ENCODE data around the gene PLCL1. TPM values are rescaled to one million over a fixed set of nuclear protein-coding genes. Genes with fewer than 3 reads are reported as not detected.

PLCL1 gene
- polyA plus RNA-seq, 1 of the 3 experiments (the other 2 are of a cell fraction), result 7.7 TPM

DNA sequence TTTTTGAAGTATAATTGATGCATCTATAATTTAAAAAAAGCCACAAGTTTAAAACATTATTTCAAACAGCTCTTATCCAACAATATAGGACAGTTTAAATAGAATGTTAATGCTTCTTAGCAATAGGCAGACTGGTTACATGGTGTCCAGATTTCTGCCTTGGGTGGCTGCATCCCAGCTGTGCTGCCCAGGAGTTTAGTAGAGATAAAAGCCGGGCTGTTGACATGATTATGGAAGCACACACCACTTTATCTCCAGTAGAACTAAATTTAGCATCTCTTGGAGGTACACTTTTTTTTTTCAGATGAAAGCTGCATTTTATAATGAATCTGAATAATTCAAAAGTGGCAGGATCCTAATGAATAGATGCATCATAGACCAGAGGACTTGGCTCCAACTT lies 309.7 kb downstream of the PLCL1 start:
- CTCF ChIA-PET, result interaction anchor here (0.7 to 1.6 kb wide), 7 partner anchors 13 to 314 kb away, joined by 3 to 6 read pairs (median 3); partner anchors contain the start of gene PLCL1

DNA sequence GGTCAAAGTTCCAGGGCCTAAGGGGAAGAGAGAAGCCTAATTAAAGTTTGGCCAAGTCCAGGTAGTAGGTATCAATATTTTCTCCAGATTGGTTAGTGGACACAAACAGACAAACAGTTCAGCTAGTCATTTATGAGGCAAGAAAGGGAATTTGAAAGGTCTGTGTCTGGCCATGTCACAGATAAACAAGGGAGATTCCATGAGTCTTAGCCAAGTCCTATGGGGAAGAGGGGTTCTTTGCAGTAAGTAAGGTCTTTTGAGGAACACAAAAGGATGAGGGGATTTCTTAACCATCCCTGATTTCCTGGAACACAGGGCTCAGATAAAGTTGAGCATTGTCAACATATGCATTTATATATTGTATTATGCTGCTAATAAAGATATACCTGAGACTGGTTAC lies 310.8 kb downstream of the PLCL1 start:
- TF ChIP-seq NFIC (IDR thresholded peaks at IDR 0.05; ENCODE audit: borderline replicate concordance), result no peak
- TF ChIP-seq, protein P1, sequence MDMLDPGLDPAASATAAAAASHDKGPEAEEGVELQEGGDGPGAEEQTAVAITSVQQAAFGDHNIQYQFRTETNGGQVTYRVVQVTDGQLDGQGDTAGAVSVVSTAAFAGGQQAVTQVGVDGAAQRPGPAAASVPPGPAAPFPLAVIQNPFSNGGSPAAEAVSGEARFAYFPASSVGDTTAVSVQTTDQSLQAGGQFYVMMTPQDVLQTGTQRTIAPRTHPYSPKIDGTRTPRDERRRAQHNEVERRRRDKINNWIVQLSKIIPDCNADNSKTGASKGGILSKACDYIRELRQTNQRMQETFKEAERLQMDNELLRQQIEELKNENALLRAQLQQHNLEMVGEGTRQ (IDR thresholded peaks at IDR 0.05; ENCODE audit: borderline replicate concordance, low read depth, low read length), result no peak
- TF ChIP-seq, protein P2, sequence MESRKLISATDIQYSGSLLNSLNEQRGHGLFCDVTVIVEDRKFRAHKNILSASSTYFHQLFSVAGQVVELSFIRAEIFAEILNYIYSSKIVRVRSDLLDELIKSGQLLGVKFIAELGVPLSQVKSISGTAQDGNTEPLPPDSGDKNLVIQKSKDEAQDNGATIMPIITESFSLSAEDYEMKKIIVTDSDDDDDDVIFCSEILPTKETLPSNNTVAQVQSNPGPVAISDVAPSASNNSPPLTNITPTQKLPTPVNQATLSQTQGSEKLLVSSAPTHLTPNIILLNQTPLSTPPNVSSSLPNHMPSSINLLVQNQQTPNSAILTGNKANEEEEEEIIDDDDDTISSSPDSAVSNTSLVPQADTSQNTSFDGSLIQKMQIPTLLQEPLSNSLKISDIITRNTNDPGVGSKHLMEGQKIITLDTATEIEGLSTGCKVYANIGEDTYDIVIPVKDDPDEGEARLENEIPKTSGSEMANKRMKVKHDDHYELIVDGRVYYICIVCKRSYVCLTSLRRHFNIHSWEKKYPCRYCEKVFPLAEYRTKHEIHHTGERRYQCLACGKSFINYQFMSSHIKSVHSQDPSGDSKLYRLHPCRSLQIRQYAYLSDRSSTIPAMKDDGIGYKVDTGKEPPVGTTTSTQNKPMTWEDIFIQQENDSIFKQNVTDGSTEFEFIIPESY (IDR thresholded peaks at IDR 0.05; ENCODE audit: borderline replicate concordance, low read depth), result no peak

More for the DNA sequence above, 309.7 kb downstream of the PLCL1 start:
- Histone ChIP-seq H3K9me2 (no peaks in the 10 kb centered on the region), H3K27ac (ENCODE audit: low read depth in 2 of 2, low read length in 1 of 2) (peak overlapping the region in 1 of 2 experiments; percentile 34; a peak in 2 of 4 replicates), H3F3A (replicated peaks; ENCODE audit: insufficient read depth) (peaks cover 8% of the 10 kb centered on the region), H4K20me1 (ENCODE audit: insufficient read depth) (no peaks in the 10 kb centered on the region), H3K79me2 (ENCODE audit: insufficient read depth) (no peaks in the 10 kb centered on the region), H3K4me1 (ENCODE audit: control insufficient read depth in 1 of 2, insufficient read depth in 2 of 2, low read depth in 1 of 2, low read length in 1 of 2) (peaks cover 11 to 15% of the 10 kb centered on the region in 2 experiments), H3K4me2 (no peak overlapping the region), H3K36me3 (replicated peaks in 1 of 2; ENCODE audit: control insufficient read depth in 1 of 2, insufficient read depth in 2 of 2, low read length in 1 of 2) (peaks cover 0 to 8% of the 10 kb centered on the region in 2 experiments), H3K4me3 (ENCODE audit: low read depth in 2 of 2, low read length in 1 of 2) (no peak overlapping the region), H3K9me3 (no peaks in the 10 kb centered on the region), H2AFZ (ENCODE audit: low read depth) (no peak overlapping the region), H3K9ac (no peak overlapping the region), H3K27me3 (ENCODE audit: insufficient read depth) (no peaks in the 10 kb centered on the region)
- peak; percentile 27 for DNase-seq
- POLR2A ChIA-PET, result no interaction called here
- TF ChIP-seq FOXJ3 (CRISPR knock-in tag; IDR thresholded peaks at IDR 0.05), result peak; percentile 66; the same call in 1 of the 2 replicates
- peak; percentile 73 for TF ChIP-seq CHD2 (IDR thresholded peaks at IDR 0.05; ENCODE audit: low read length, partially characterized antibody)
- TF ChIP-seq, protein P3, sequence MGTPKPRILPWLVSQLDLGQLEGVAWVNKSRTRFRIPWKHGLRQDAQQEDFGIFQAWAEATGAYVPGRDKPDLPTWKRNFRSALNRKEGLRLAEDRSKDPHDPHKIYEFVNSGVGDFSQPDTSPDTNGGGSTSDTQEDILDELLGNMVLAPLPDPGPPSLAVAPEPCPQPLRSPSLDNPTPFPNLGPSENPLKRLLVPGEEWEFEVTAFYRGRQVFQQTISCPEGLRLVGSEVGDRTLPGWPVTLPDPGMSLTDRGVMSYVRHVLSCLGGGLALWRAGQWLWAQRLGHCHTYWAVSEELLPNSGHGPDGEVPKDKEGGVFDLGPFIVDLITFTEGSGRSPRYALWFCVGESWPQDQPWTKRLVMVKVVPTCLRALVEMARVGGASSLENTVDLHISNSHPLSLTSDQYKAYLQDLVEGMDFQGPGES (IDR thresholded peaks at IDR 0.05; ENCODE audit: low read depth, low read length), result no peak
- TF ChIP-seq RCOR1 (IDR thresholded peaks at IDR 0.05; ENCODE audit: low read length), result peak; percentile 88
- peak; percentile 25 for TF ChIP-seq RAD21 (IDR thresholded peaks at IDR 0.05; ENCODE audit: low read length)
- TF ChIP-seq, protein P4, sequence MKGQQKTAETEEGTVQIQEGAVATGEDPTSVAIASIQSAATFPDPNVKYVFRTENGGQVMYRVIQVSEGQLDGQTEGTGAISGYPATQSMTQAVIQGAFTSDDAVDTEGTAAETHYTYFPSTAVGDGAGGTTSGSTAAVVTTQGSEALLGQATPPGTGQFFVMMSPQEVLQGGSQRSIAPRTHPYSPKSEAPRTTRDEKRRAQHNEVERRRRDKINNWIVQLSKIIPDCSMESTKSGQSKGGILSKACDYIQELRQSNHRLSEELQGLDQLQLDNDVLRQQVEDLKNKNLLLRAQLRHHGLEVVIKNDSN (IDR thresholded peaks at IDR 0.05; ENCODE audit: borderline replicate concordance, low read depth), result no peak
- TF ChIP-seq GATA2 (CRISPR knock-in tag; IDR thresholded peaks at IDR 0.05), result peak; percentile 84
- TF ChIP-seq, protein P5, sequence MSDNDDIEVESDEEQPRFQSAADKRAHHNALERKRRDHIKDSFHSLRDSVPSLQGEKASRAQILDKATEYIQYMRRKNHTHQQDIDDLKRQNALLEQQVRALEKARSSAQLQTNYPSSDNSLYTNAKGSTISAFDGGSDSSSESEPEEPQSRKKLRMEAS (IDR thresholded peaks at IDR 0.05; ENCODE audit: low read depth), result no peak
- TF ChIP-seq EP300 (IDR thresholded peaks at IDR 0.05; ENCODE audit: borderline replicate concordance in 1 of 2, low read depth in 1 of 2, low read length in 1 of 2), result peak in 1 of 2 experiments; percentile 83; a peak in 2 of 4 replicates
- 68% methylated on average over 1 of the region's 1 CpG for WGBS (ENCODE audit: low lambda C conversion rate)

More for the DNA sequence above, 310.8 kb downstream of the PLCL1 start:
- no peaks in the 10 kb centered on the region for H3K9me3 ChIP-seq
- no peaks in the 10 kb centered on the region for H3K79me2 ChIP-seq (ENCODE audit: insufficient read depth)
- POLR2A ChIA-PET, result no interaction called here
- no peak overlapping the region for H3K4me3 ChIP-seq (ENCODE audit: low read depth in 2 of 2, low read length in 1 of 2)
- H3K4me2 ChIP-seq, result no peak overlapping the region
- no peak overlapping the region for H3K9ac ChIP-seq
- H3F3A ChIP-seq (replicated peaks; ENCODE audit: insufficient read depth), result peaks cover 8% of the 10 kb centered on the region
- DNase-seq, result no peak
- no peak overlapping the region for H3K27ac ChIP-seq (ENCODE audit: low read depth in 2 of 2, low read length in 1 of 2)
- H3K36me3 ChIP-seq (replicated peaks in 1 of 2; ENCODE audit: control insufficient read depth in 1 of 2, insufficient read depth in 2 of 2, low read length in 1 of 2), result peaks cover 0 to 3% of the 10 kb centered on the region in 2 experiments
- H3K27me3 ChIP-seq (ENCODE audit: insufficient read depth), result no peaks in the 10 kb centered on the region
- CTCF ChIA-PET, result interaction anchor here (1.6 kb wide), 1 partner anchor 12 kb away, joined by 4 read pairs; no protein-coding TSS in a partner anchor
- H4K20me1 ChIP-seq (ENCODE audit: insufficient read depth), result no peaks in the 10 kb centered on the region
- H3K4me1 ChIP-seq (ENCODE audit: control insufficient read depth in 1 of 2, insufficient read depth in 2 of 2, low read depth in 1 of 2, low read length in 1 of 2), result peaks cover 11 to 15% of the 10 kb centered on the region in 2 experiments
- H2AFZ ChIP-seq (ENCODE audit: low read depth), result no peak overlapping the region
- H3K9me2 ChIP-seq, result no peaks in the 10 kb centered on the region

All from SK-N-SH (cell line).